Erythroblast (primary cell): ENCODE data around the gene NOX3.

ENCODE experiments used
- DNase-seq, 2 experiments: peaks; one replicate each; lab custom pipeline; 2025; lab: John Stamatoyannopoulos, UW
- GATA1 ChIP-seq: IDR thresholded peaks from 2 replicates; pipeline ENCODE4 v1.6.1; 2011; ENCODE audit warnings: low read depth, mild to moderate bottlenecking, control low read depth, low read length, moderate library complexity
- POLR2A ChIP-seq: IDR thresholded peaks from 2 replicates; pipeline ENCODE4 v1.6.1; 2011; ENCODE audit warnings: mild to moderate bottlenecking, low read length

NOX3 gene

GRCh38 chr6:155411154-155412052, 44.2 kb downstream of the NOX3 start:
- TF ChIP-seq POLR2A: no peak
- TF ChIP-seq GATA1: no peak

GRCh38 chr6:155409391-155409790, 46.2 kb downstream of the NOX3 start:
- no peak for DNase-seq
- TF ChIP-seq POLR2A (no peak), GATA1 (no peak)

More at GRCh38 chr6:155411154-155412052, 44.2 kb downstream of the NOX3 start:
- DNase-seq: no peak

- DNase-seq: no peak
- TF ChIP-seq POLR2A: no peak
- no peak for TF ChIP-seq GATA1
These were observed 46.7 kb downstream of the NOX3 start for GRCh38 chr6:155408981-155409380.

GRCh38 chr6:155408231-155408630, 47.4 kb downstream of the NOX3 start:
- no peak for TF ChIP-seq POLR2A
- no peak for TF ChIP-seq GATA1
- no peak for DNase-seq

GRCh38 chr6:155406801-155407200, 48.8 kb downstream of the NOX3 start:
- DNase-seq: no peak
- no peak for TF ChIP-seq POLR2A
- no peak for TF ChIP-seq GATA1

GRCh38 chr6:155404937-155405336, 50.7 kb downstream of the NOX3 start:
- TF ChIP-seq POLR2A (no peak), GATA1 (no peak)
- no peak for DNase-seq

- DNase-seq: no peak
- TF ChIP-seq POLR2A (no peak), GATA1 (no peak)
These were observed 52.9 kb downstream of the NOX3 start for GRCh38 chr6:155402656-155403304.

- no peak for TF ChIP-seq POLR2A
- TF ChIP-seq GATA1: no peak
- DNase-seq: no peak
These were observed 55.0 kb downstream of the NOX3 start for GRCh38 chr6:155400654-155400965.

- no peak for DNase-seq
- no peak for TF ChIP-seq POLR2A
- no peak for TF ChIP-seq GATA1
These were observed 55.6 kb downstream of the NOX3 start for GRCh38 chr6:155399745-155400653.

GRCh38 chr6:155399062-155399744, 56.4 kb downstream of the NOX3 start:
- DNase-seq: no peak
- TF ChIP-seq GATA1 (no peak), POLR2A (no peak)

GRCh38 chr6:155398701-155399061, 57.0 kb downstream of the NOX3 start:
- TF ChIP-seq POLR2A: no peak
- no peak for TF ChIP-seq GATA1

GRCh38 chr6:155398221-155398620, 57.4 kb downstream of the NOX3 start:
- DNase-seq: no peak
- TF ChIP-seq POLR2A (no peak), GATA1 (no peak)

More at GRCh38 chr6:155398701-155399061, 57.0 kb downstream of the NOX3 start:
- DNase-seq: no peak

- peak in 1 of 2 experiments; percentile 23 for DNase-seq
- no peak for TF ChIP-seq POLR2A
- no peak for TF ChIP-seq GATA1
These were observed 58.4 kb downstream of the NOX3 start for GRCh38 chr6:155397172-155397705.
